ENCODE measurements around the gene CNGB1.

DNA sequence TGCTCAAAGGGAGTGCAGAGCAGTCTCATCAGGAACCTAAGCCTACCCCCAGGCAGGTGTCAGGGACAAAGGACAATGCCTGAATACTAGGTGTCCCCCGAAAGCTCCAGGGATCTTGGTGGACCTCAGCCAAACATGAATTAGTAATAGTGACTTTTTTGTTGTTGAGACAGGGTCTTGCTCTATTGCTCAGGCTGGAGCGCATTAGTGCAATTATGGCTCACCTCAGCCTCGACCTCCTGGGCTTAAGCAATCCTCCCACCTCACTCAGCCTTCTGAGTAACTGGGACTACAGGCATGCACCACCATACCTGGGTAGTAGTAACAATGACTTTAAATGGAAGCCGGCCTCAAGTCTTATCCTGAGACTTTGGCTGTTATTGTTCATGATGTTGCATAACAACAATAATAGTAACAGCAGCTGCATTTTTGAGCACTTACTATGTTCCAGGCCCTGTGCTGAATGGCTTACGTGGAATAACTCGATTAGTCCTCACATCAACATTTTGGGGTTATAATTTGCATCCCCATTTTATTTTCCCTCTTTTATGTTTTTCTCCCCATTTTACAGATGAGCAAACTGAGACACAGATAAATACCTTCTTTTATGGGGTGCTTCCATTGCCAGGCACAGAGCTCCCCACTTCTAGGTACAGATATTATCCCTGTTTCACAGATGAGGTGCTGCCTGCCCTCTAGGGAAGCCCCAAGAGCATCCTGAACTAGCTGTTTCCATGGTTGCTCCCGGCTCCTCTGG, 19.5 kb downstream of the CNGB1 start:
- no peak for TF ChIP-seq POLR2A (IDR thresholded peaks at IDR 0.05)
- TF ChIP-seq, protein P1, sequence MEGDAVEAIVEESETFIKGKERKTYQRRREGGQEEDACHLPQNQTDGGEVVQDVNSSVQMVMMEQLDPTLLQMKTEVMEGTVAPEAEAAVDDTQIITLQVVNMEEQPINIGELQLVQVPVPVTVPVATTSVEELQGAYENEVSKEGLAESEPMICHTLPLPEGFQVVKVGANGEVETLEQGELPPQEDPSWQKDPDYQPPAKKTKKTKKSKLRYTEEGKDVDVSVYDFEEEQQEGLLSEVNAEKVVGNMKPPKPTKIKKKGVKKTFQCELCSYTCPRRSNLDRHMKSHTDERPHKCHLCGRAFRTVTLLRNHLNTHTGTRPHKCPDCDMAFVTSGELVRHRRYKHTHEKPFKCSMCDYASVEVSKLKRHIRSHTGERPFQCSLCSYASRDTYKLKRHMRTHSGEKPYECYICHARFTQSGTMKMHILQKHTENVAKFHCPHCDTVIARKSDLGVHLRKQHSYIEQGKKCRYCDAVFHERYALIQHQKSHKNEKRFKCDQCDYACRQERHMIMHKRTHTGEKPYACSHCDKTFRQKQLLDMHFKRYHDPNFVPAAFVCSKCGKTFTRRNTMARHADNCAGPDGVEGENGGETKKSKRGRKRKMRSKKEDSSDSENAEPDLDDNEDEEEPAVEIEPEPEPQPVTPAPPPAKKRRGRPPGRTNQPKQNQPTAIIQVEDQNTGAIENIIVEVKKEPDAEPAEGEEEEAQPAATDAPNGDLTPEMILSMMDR (IDR thresholded peaks at IDR 0.05) = no peak
